Endothelial cell of umbilical vein (primary cell): ENCODE measurements around the gene SRGAP3. TPM values are rescaled to one million over a fixed set of nuclear protein-coding genes. Genes with fewer than 3 reads are reported as not detected.

Source experiments
- BruUV-seq: library from RNA; stranded (reverse); fragments of 400-500 nt; replicated peaks from 2 replicates; lab custom pipeline; 2021; lab: Mats Ljungman, UMichigan
- CTCF ChIA-PET: fragments of 300-600, 350-600 bp; sonication (Branson Sonifier 250); formaldehyde crosslinking; loops from one replicate; lab custom pipeline; 2021; ENCODE audit warnings: antibody characterized with exemption, inconsistent platforms; lab: Charles Lee
- POLR2A ChIA-PET: fragments of 300-600, 350-600 bp; sonication (Branson Sonifier 250); formaldehyde crosslinking; loops from one replicate; lab custom pipeline; 2021; ENCODE audit warnings: antibody characterized with exemption, inconsistent platforms; lab: Charles Lee
- DNase-seq: peaks from one replicate; pipeline ENCODE4 v3.0.0-alpha.2; 2011; ENCODE audit warnings: low read depth, low spot score
- FAIRE-seq: peaks from 2 replicates; lab custom pipeline; 2011; peaks lifted over from hg19 to GRCh38; lab: Jason Lieb, UNC
- H2AFZ ChIP-seq: 2 replicates; pipeline ENCODE4 v1.6.0; 2012; ENCODE audit warnings: low read depth, low read length, control low read depth, inconsistent platforms
- H3K27ac ChIP-seq: 2 replicates; pipeline ENCODE4 v1.5.1; 2011; ENCODE audit warnings: low read depth, mild to moderate bottlenecking, control low read depth, low read length, moderate library complexity; ENCODE audit not compliant: insufficient read depth
- H3K27me3 ChIP-seq, 2 experiments: 2 replicates each; pipeline versions ENCODE4 v1.6.0 to v1.6.1; 2011; ENCODE audit warnings: low read length in 2 of 2, mixed read lengths in 1 of 2; ENCODE audit not compliant: control insufficient read depth in 2 of 2, insufficient read depth in 2 of 2
- H3K36me3 ChIP-seq, 2 experiments: 2 replicates in 1 of 2; 3 replicates in 1 of 2; pipeline ENCODE4 v1.5.1; 2011; ENCODE audit warnings: low read length in 2 of 2, mild to moderate bottlenecking in 1 of 2, moderate library complexity in 1 of 2; ENCODE audit not compliant: control insufficient read depth in 2 of 2, insufficient read depth in 2 of 2; ENCODE audit errors: extremely low read depth in 1 of 2
- H3K4me1 ChIP-seq: 3 replicates; pipeline ENCODE4 v1.5.1; 2011; ENCODE audit warnings: mild to moderate bottlenecking, low read length; ENCODE audit not compliant: control insufficient read depth, insufficient read depth; ENCODE audit errors: extremely low read depth
- H3K4me2 ChIP-seq: 2 replicates; pipeline ENCODE4 v1.6.1; 2011; ENCODE audit warnings: low read length, control low read depth, mixed read lengths; ENCODE audit not compliant: insufficient read depth
- H3K4me3 ChIP-seq, 3 experiments: fragments of 200-600 bp in 1 of 3; sonication (generic), shearing (Covaris generic) in 1 of 3; replicated peaks in 1 of 3; 2 replicates each; pipeline ENCODE4 v1.5.1; 2011 to 2016; ENCODE audit warnings: control low read depth in 3 of 3, low read length in 3 of 3, mild to moderate bottlenecking in 2 of 3, inconsistent platforms in 1 of 3, low read depth in 1 of 3, moderate library complexity in 1 of 3; ENCODE audit not compliant: insufficient read depth in 1 of 3
- H3K79me2 ChIP-seq: 2 replicates; pipeline ENCODE4 v1.6.0; 2012; ENCODE audit warnings: low read length, inconsistent platforms; ENCODE audit not compliant: control insufficient read depth, insufficient read depth
- H3K9ac ChIP-seq: replicated peaks from 2 replicates; pipeline ENCODE3; 2011; ENCODE audit warnings: low read length, control low read depth; ENCODE audit not compliant: insufficient read depth; ENCODE audit errors: extremely low read depth
- H3K9me1 ChIP-seq: replicated peaks from 3 replicates; pipeline ENCODE4 v1.6.0; 2011; ENCODE audit warnings: mild to moderate bottlenecking, low read length; ENCODE audit not compliant: control insufficient read depth, insufficient read depth; ENCODE audit errors: extremely low read depth
- H3K9me3 ChIP-seq: replicated peaks from 2 replicates; pipeline ENCODE4 v1.5.1; 2012; ENCODE audit warnings: low read length, inconsistent platforms; ENCODE audit not compliant: control insufficient read depth, insufficient read depth
- H4K20me1 ChIP-seq: replicated peaks from 2 replicates; pipeline ENCODE3; 2011; ENCODE audit warnings: mild to moderate bottlenecking, low read length; ENCODE audit not compliant: control insufficient read depth, insufficient read depth; ENCODE audit errors: extremely low read depth
- CTCF ChIP-seq, 2 donors: IDR thresholded peaks; 1 replicate in 1 of 2; 2 replicates in 1 of 2; pipeline ENCODE4 v1.5.1; 2011; ENCODE audit warnings: low read length in 2 of 2, mild to moderate bottlenecking in 2 of 2, moderate library complexity in 2 of 2, control low read depth in 1 of 2, inconsistent platforms in 1 of 2, low read depth in 1 of 2; ENCODE audit not compliant: insufficient read depth in 1 of 2; ENCODE audit errors: extremely low read depth in 1 of 2
- EZH2 ChIP-seq: IDR thresholded peaks from 2 replicates; pipeline ENCODE4 v1.6.1; 2012; ENCODE audit warnings: borderline replicate concordance, low read depth, mild to moderate bottlenecking, moderate library complexity, low read length, inconsistent platforms; ENCODE audit not compliant: severe bottlenecking
- FOS ChIP-seq: IDR thresholded peaks from 2 replicates; pipeline ENCODE4 v1.6.1; 2011; ENCODE audit warnings: mild to moderate bottlenecking, low read length, moderate library complexity, borderline replicate concordance; ENCODE audit not compliant: insufficient read depth
- GATA2 ChIP-seq: IDR thresholded peaks from 2 replicates; pipeline ENCODE4 v1.7.0; 2011; ENCODE audit warnings: low read depth, mild to moderate bottlenecking, moderate library complexity, mixed read lengths, low read length; ENCODE audit not compliant: insufficient read length, insufficient read depth
- JUN ChIP-seq: IDR thresholded peaks from 2 replicates; pipeline ENCODE4 v1.6.1; 2011; ENCODE audit warnings: borderline replicate concordance, low read depth; ENCODE audit not compliant: insufficient read length, insufficient read depth
- MAX ChIP-seq: IDR thresholded peaks from 2 replicates; pipeline ENCODE4 v1.6.1; 2011; ENCODE audit not compliant: insufficient read depth, insufficient read length
- MYC ChIP-seq: IDR thresholded peaks from one replicate; pipeline ENCODE4 v1.6.1; 2011; ENCODE audit warnings: mild to moderate bottlenecking, low read depth, low read length
- POLR2A ChIP-seq: IDR thresholded peaks from 2 replicates; pipeline ENCODE4 v1.6.1; 2012; ENCODE audit warnings: low read depth, mild to moderate bottlenecking, control low read depth, low read length
- POLR2AphosphoS5 ChIP-seq: IDR thresholded peaks from 2 replicates; pipeline ENCODE4 v1.6.1; 2012; ENCODE audit warnings: low read depth, mild to moderate bottlenecking, control low read depth, low read length, moderate library complexity; ENCODE audit not compliant: insufficient read depth
- dilution Hi-C: fragments of 300-500 bp; cut with MboI; formaldehyde crosslinking; loops from one replicate; pipeline ENCODE4 v1.15.0; 2019; ENCODE audit warnings: low sequenced_read_pairs; ENCODE audit not compliant: extremely low pct_ligation_motif_present
- intact Hi-C: fragments of 100-400 bp; cut with micrococcal nuclease; formaldehyde crosslinking; loops from one replicate; pipeline ENCODE4 v1.10.0; 2022
- polyA plus RNA-seq, 4 experiments: library from polyadenylated mRNA; depleted of rRNA in 3 of 4; stranded (reverse) in 3 of 4; unstranded in 1 of 4; fragments of >200 nt; gene quantifications; 2 replicates each; pipeline versions ENCODE4 v1.2.1 to v1.2.3, GENCODE V29; 2011 to 2012; ENCODE audit warnings: missing spikeins in 1 of 4
- total RNA-seq: library from RNA; stranded (reverse); gene quantifications from 2 replicates; pipeline ENCODE4 v1.2.3, GENCODE V29; 2021

The SRGAP3 gene
- total and polyA plus RNA-seq, 2 donors (not counting 3 experiments of a cell fraction or from before 2014, with no cell fraction given) = 0.06 TPM; not detected in 1

- TF ChIP-seq MYC (no peak), POLR2A (no peak), GATA2 (no peak)
- H3K4me3 ChIP-seq = no peak overlapping the region
- H2AFZ ChIP-seq = no peak overlapping the region
- no peaks in the 10 kb centered on the region for H3K79me2 ChIP-seq
- no peaks in the 10 kb centered on the region for H3K9me1 ChIP-seq
- H3K4me1 ChIP-seq = no peaks in the 10 kb centered on the region
- POLR2A ChIA-PET = no interaction called here
- FAIRE-seq = no peak
- BruUV-seq = no TSS peak
- H3K4me2 ChIP-seq = no peak overlapping the region
- no peak for DNase-seq
- H3K9ac ChIP-seq = no peak overlapping the region
- intact Hi-C loops = no loop called here
- dilution Hi-C loops = no loop called here
- H4K20me1 ChIP-seq = no peaks in the 10 kb centered on the region
- CTCF ChIA-PET = no interaction called here
- H3K36me3 ChIP-seq = no peaks in the 10 kb centered on the region
- H3K9me3 ChIP-seq = no peaks in the 10 kb centered on the region
- no peaks in the 10 kb centered on the region for H3K27me3 ChIP-seq
- H3K27ac ChIP-seq = no peak overlapping the region
Measured at GRCh38 chr3:9208605-9209152, 40.8 kb downstream of the SRGAP3 start.

- no peak overlapping the region for H3K4me2 ChIP-seq
- FAIRE-seq = no peak
- POLR2A ChIA-PET = no interaction called here
Measured at GRCh38 chr3:9207116-9207763, 42.2 kb downstream of the SRGAP3 start.

More at GRCh38 chr3:9207116-9207763, 42.2 kb downstream of the SRGAP3 start:
- no peak for DNase-seq
- Histone ChIP-seq H2AFZ (no peak overlapping the region), H3K9me3 (no peaks in the 10 kb centered on the region), H3K36me3 (no peaks in the 10 kb centered on the region), H3K27ac (no peak overlapping the region), H3K9ac (no peak overlapping the region), H4K20me1 (no peaks in the 10 kb centered on the region), H3K79me2 (no peaks in the 10 kb centered on the region), H3K4me1 (no peaks in the 10 kb centered on the region), H3K4me3 (no peak overlapping the region), H3K9me1 (no peaks in the 10 kb centered on the region), H3K27me3 (no peaks in the 10 kb centered on the region)
- intact Hi-C loops = no loop called here
- TF ChIP-seq MAX (no peak), MYC (no peak), FOS (no peak), POLR2A (no peak), EZH2 (no peak), POLR2AphosphoS5 (no peak), CTCF (IDR thresholded peaks at IDR 0.05; ENCODE audit: extremely low read depth in 1 of 2, insufficient read depth in 1 of 2, low read depth in 1 of 2, low read length in 2 of 2) (no peak), GATA2 (no peak), JUN (no peak)
- CTCF ChIA-PET = no interaction called here
- BruUV-seq = no TSS peak
- dilution Hi-C loops = no loop called here
